HepG2 (cell line): ENCODE data around the gene MEF2A. TPM values are rescaled to one million over a fixed set of nuclear protein-coding genes. Genes with fewer than 3 reads are reported as not detected.

ENCODE experiments used
- ARNT2 ChIP-seq: sonication (generic); formaldehyde crosslinking; IDR thresholded peaks from 2 replicates; pipeline ENCODE4 v1.8.0; 2022; ENCODE audit warnings: mild to moderate bottlenecking, low read depth, missing genetic modification reagents, moderate library complexity
- BHLHE40 ChIP-seq: IDR thresholded peaks from 2 replicates; pipeline ENCODE4 v1.6.1; 2011; ENCODE audit warnings: low read length, improper control_type of control experiment
- CHD2 ChIP-seq: IDR thresholded peaks from 2 replicates; pipeline ENCODE4 v1.6.1; 2011; ENCODE audit warnings: low read depth, low read length, improper control_type of control experiment
- FOXJ3 ChIP-seq: sonication (generic); formaldehyde crosslinking; IDR thresholded peaks from 2 replicates; pipeline ENCODE4 v1.4.0; 2020; ENCODE audit warnings: missing genetic modification reagents, mild to moderate bottlenecking, borderline replicate concordance
- GTF2F1 ChIP-seq: fragments of 150-350 bp; IDR thresholded peaks from 2 replicates; pipeline ENCODE4 v1.6.1; 2014; ENCODE audit warnings: low read length
- HNF4A ChIP-seq: sonication (generic); formaldehyde crosslinking; IDR thresholded peaks from 2 replicates; pipeline ENCODE4 v1.4.0; 2020; ENCODE audit warnings: missing genetic modification reagents
- HNRNPL ChIP-seq: fragments of 200-400 bp; formaldehyde crosslinking; IDR thresholded peaks from 2 replicates; pipeline ENCODE4 v1.6.1; 2017; ENCODE audit warnings: mild to moderate bottlenecking, low read depth, low read length
- HOXA9 ChIP-seq: sonication (generic); formaldehyde crosslinking; IDR thresholded peaks from 2 replicates; pipeline ENCODE4 v1.8.1; 2022; ENCODE audit warnings: missing genetic modification reagents, mild to moderate bottlenecking, moderate library complexity, borderline replicate concordance
- KAT8 ChIP-seq: IDR thresholded peaks from 2 replicates; pipeline ENCODE4 v1.6.1; 2016; ENCODE audit warnings: missing genetic modification reagents, missing compliant biosample characterization
- MTA3 ChIP-seq: sonication (generic); formaldehyde crosslinking; IDR thresholded peaks from 2 replicates; pipeline ENCODE4 v1.4.0; 2020; ENCODE audit warnings: missing genetic modification reagents
- NCOA5 ChIP-seq: sonication (generic); formaldehyde crosslinking; IDR thresholded peaks from 2 replicates; pipeline ENCODE4 v1.4.0; 2020; ENCODE audit warnings: missing genetic modification reagents
- TCF7L2 ChIP-seq: IDR thresholded peaks from 2 replicates; pipeline ENCODE4 v1.6.1; 2011; ENCODE audit warnings: mild to moderate bottlenecking, low read depth, low read length, moderate library complexity
- ZBTB21 ChIP-seq: sonication (generic); formaldehyde crosslinking; IDR thresholded peaks from 2 replicates; pipeline ENCODE4 v1.4.0; 2020; ENCODE audit warnings: missing genetic modification reagents
- ZC3H4 ChIP-seq: sonication (generic); formaldehyde crosslinking; IDR thresholded peaks from 2 replicates; pipeline ENCODE4 v1.4.0; 2020; ENCODE audit warnings: missing genetic modification reagents, borderline replicate concordance
- ZNF430 ChIP-seq: sonication (generic); formaldehyde crosslinking; IDR thresholded peaks from 2 replicates; pipeline ENCODE4 v1.9.0; 2021; ENCODE audit warnings: mild to moderate bottlenecking, missing genetic modification reagents
- ZNF563 ChIP-seq: sonication (generic); formaldehyde crosslinking; IDR thresholded peaks from 2 replicates; pipeline ENCODE4 v1.8.0; 2022; ENCODE audit warnings: mild to moderate bottlenecking, moderate library complexity, missing genetic modification reagents
- ZNF703 ChIP-seq: sonication (generic); formaldehyde crosslinking; IDR thresholded peaks from 2 replicates; pipeline ENCODE4 v1.5.1; 2020; ENCODE audit warnings: missing genetic modification reagents, mild to moderate bottlenecking, moderate library complexity, borderline replicate concordance
- ZNF720 ChIP-seq: sonication (generic); formaldehyde crosslinking; IDR thresholded peaks from 2 replicates; pipeline ENCODE4 v1.4.0; 2020; ENCODE audit warnings: missing genetic modification reagents
- ZNF773 ChIP-seq: sonication (generic); formaldehyde crosslinking; IDR thresholded peaks from 2 replicates; pipeline ENCODE4 v1.4.0; 2020; ENCODE audit warnings: missing genetic modification reagents, borderline replicate concordance
- ZNF788 ChIP-seq: sonication (generic); formaldehyde crosslinking; IDR thresholded peaks from 2 replicates; pipeline ENCODE4 v1.5.0; 2020; ENCODE audit warnings: mild to moderate bottlenecking, missing genetic modification reagents, borderline replicate concordance
- polyA plus RNA-seq, 8 experiments: library from polyadenylated mRNA; depleted of rRNA in 3 of 8; stranded (reverse) in 7 of 8; unstranded in 1 of 8; fragments of >200 nt; fragmentation: Illumina TruSeq in 4 of 8; extraction: Trizol in 4 of 8; gene quantifications; 2 replicates each; pipeline versions ENCODE4 v1.2.1 to v1.2.3, GENCODE V29; 2011 to 2016; ENCODE audit warnings: low read depth in 4 of 8, missing spikeins in 1 of 8, mixed read lengths in 1 of 8; ENCODE audit not compliant: insufficient read depth in 1 of 8
- total RNA-seq, 5 experiments: library from RNA; depleted of rRNA; stranded (reverse); fragments of >200 nt; fragmentation: Illumina TruSeq; extraction: Trizol; gene quantifications; 2 replicates each; pipeline ENCODE4 v1.2.3, GENCODE V29; 2016; ENCODE audit warnings: low read depth in 1 of 5
- TF ChIP-seq, protein P1 (sequence below): sonication (generic); formaldehyde crosslinking; IDR thresholded peaks from 2 replicates; pipeline ENCODE4 v1.4.0; 2020; ENCODE audit warnings: missing genetic modification reagents, borderline replicate concordance
- TF ChIP-seq, protein P2 (sequence below): sonication (generic); formaldehyde crosslinking; IDR thresholded peaks from 2 replicates; pipeline ENCODE4 v1.8.0; 2022; ENCODE audit warnings: missing genetic modification reagents, mild to moderate bottlenecking, borderline replicate concordance
- TF ChIP-seq, protein P3 (sequence below): sonication (generic); formaldehyde crosslinking; IDR thresholded peaks from 2 replicates; pipeline ENCODE4 v1.5.1; 2020; ENCODE audit warnings: missing genetic modification reagents, mild to moderate bottlenecking, borderline replicate concordance

Gene MEF2A
- total and polyA plus RNA-seq, 2 of the 13 experiments (the other 11 are each of a cell fraction or from before 2014, with no cell fraction given): 15.2 to 24.4 TPM

DNA sequence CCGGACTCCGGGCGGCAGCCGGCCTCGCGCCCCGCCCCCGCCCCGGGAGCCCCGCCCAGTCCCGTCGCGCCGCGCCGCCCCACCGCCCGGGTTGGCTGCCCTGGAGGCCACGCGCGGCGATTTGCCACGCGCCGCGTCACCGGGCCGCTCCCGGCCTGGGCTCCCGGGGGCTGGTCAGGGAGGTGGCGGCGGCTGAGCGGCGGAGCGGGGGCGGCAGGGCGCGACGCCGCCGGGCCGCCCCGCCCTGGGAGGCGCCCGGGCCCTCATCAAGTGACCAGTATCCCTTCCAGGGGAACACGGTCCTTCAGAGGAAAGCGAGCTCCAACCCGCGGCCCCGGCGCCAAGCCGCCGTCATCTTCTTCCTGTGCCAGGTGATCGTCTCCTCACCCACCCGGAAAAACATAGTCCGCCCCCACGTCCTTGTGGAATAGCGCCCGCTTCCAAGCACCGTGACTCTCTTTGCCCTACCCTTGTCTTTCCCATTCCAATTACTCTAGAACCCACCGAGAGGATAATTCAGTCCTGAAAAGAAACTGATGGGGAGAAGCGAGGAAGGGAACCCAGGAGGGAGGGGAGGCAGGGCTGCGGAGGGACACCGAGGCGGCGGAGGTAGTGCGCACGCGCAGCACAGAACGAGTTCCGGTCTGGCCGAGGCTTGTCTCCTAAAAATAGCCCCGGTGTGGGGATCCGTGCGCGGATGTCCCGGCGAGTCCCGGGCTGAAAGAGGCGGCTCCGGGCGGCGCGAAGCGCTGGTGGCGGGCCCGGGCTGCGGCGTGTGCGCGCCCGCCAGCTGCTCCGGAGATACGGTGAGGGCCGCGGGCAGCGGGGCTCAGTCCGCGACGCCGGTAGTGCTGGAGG, at the start of gene MEF2A (continued):
- TF ChIP-seq, protein P1, sequence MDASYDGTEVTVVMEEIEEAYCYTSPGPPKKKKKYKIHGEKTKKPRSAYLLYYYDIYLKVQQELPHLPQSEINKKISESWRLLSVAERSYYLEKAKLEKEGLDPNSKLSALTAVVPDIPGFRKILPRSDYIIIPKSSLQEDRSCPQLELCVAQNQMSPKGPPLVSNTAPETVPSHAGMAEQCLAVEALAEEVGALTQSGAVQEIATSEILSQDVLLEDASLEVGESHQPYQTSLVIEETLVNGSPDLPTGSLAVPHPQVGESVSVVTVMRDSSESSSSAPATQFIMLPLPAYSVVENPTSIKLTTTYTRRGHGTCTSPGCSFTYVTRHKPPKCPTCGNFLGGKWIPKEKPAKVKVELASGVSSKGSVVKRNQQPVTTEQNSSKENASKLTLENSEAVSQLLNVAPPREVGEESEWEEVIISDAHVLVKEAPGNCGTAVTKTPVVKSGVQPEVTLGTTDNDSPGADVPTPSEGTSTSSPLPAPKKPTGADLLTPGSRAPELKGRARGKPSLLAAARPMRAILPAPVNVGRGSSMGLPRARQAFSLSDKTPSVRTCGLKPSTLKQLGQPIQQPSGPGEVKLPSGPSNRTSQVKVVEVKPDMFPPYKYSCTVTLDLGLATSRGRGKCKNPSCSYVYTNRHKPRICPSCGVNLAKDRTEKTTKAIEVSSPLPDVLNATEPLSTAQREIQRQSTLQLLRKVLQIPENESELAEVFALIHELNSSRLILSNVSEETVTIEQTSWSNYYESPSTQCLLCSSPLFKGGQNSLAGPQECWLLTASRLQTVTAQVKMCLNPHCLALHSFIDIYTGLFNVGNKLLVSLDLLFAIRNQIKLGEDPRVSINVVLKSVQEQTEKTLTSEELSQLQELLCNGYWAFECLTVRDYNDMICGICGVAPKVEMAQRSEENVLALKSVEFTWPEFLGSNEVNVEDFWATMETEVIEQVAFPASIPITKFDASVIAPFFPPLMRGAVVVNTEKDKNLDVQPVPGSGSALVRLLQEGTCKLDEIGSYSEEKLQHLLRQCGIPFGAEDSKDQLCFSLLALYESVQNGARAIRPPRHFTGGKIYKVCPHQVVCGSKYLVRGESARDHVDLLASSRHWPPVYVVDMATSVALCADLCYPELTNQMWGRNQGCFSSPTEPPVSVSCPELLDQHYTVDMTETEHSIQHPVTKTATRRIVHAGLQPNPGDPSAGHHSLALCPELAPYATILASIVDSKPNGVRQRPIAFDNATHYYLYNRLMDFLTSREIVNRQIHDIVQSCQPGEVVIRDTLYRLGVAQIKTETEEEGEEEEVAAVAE: 0 out of 2 replicates have a peak, but pooled peaks have one; percentile 29
- TF ChIP-seq TCF7L2: no peak
- no peak for TF ChIP-seq BHLHE40
- TF ChIP-seq ZC3H4 (CRISPR knock-in tag): no peak
- peak; percentile 90 for TF ChIP-seq CHD2
- TF ChIP-seq HNRNPL: 0 out of 2 replicates have a peak, but pooled peaks have one; percentile 56
- no peak; the same call in 1 of the 2 replicates for TF ChIP-seq HOXA9 (CRISPR knock-in tag)
- 0 out of 2 replicates have a peak, but pooled peaks have one; percentile 20 for TF ChIP-seq ZNF703
- peak; percentile 71; the same call in 1 of the 2 replicates for TF ChIP-seq ZNF788
- 0 out of 2 replicates have a peak, but pooled peaks have one; percentile 22 for TF ChIP-seq HNF4A (CRISPR knock-in tag)
- TF ChIP-seq ZNF430 (CRISPR knock-in tag): peak; percentile 83
- TF ChIP-seq FOXJ3: no peak
- peak; percentile 56 for TF ChIP-seq ZNF563 (CRISPR knock-in tag)
- no peak for TF ChIP-seq NCOA5
- TF ChIP-seq ARNT2 (CRISPR knock-in tag): peak; percentile 58; the same call in 1 of the 2 replicates
- no peak for TF ChIP-seq ZNF720 (CRISPR knock-in tag)
- TF ChIP-seq, protein P2, sequence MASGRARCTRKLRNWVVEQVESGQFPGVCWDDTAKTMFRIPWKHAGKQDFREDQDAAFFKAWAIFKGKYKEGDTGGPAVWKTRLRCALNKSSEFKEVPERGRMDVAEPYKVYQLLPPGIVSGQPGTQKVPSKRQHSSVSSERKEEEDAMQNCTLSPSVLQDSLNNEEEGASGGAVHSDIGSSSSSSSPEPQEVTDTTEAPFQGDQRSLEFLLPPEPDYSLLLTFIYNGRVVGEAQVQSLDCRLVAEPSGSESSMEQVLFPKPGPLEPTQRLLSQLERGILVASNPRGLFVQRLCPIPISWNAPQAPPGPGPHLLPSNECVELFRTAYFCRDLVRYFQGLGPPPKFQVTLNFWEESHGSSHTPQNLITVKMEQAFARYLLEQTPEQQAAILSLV (CRISPR knock-in tag): no peak
- TF ChIP-seq, protein P3, sequence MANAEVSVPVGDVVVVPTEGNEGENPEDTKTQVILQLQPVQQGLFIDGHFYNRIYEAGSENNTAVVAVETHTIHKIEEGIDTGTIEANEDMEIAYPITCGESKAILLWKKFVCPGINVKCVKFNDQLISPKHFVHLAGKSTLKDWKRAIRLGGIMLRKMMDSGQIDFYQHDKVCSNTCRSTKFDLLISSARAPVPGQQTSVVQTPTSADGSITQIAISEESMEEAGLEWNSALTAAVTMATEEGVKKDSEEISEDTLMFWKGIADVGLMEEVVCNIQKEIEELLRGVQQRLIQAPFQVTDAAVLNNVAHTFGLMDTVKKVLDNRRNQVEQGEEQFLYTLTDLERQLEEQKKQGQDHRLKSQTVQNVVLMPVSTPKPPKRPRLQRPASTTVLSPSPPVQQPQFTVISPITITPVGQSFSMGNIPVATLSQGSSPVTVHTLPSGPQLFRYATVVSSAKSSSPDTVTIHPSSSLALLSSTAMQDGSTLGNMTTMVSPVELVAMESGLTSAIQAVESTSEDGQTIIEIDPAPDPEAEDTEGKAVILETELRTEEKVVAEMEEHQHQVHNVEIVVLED (CRISPR knock-in tag): peak; percentile 37
- TF ChIP-seq ZBTB21: no peak
- TF ChIP-seq MTA3 (CRISPR knock-in tag): no peak
- peak; percentile 79 for TF ChIP-seq KAT8
- 0 out of 2 replicates have a peak, but pooled peaks have one; percentile 77 for TF ChIP-seq ZNF773
- TF ChIP-seq GTF2F1: no peak
